HepG2 (cell line): ENCODE measurements around the gene NREP. TPM values are rescaled to one million over a fixed set of nuclear protein-coding genes. Genes with fewer than 3 reads are reported as not detected.

Experiments
- CEBPB ChIP-seq: IDR thresholded peaks from 2 replicates; pipeline ENCODE4 v1.6.1; 2011; ENCODE audit warnings: low read depth, low read length, improper control_type of control experiment, borderline replicate concordance
- HHEX ChIP-seq: IDR thresholded peaks from 2 replicates; pipeline ENCODE4 v1.6.1; 2016; ENCODE audit warnings: control low read depth
- HNF4G ChIP-seq, 2 experiments: sonication (generic) in 1 of 2; formaldehyde crosslinking in 1 of 2; IDR thresholded peaks; 2 replicates each; pipeline versions ENCODE4 v1.4.0 to v1.6.1; 2011 to 2020; ENCODE audit warnings: borderline replicate concordance in 2 of 2, low read depth in 2 of 2, mild to moderate bottlenecking in 2 of 2, low read length in 1 of 2, missing genetic modification reagents in 1 of 2, moderate library complexity in 1 of 2
- PITX1 ChIP-seq: sonication (generic); formaldehyde crosslinking; IDR thresholded peaks from 2 replicates; pipeline ENCODE4 v1.5.1; 2020; ENCODE audit warnings: mild to moderate bottlenecking, missing genetic modification reagents
- RARA ChIP-seq: IDR thresholded peaks from 2 replicates; pipeline ENCODE4 v1.6.1; 2016; ENCODE audit warnings: missing genetic modification reagents, missing compliant biosample characterization
- SCMH1 ChIP-seq: sonication (generic); formaldehyde crosslinking; IDR thresholded peaks from 2 replicates; pipeline ENCODE4 v1.9.0; 2021; ENCODE audit warnings: missing genetic modification reagents, mild to moderate bottlenecking, borderline replicate concordance
- SIX4 ChIP-seq: sonication (generic); formaldehyde crosslinking; IDR thresholded peaks from 2 replicates; pipeline ENCODE4 v1.4.0; 2020; ENCODE audit warnings: missing genetic modification reagents
- TBX3 ChIP-seq: fragments of 450-650 bp; IDR thresholded peaks from 2 replicates; pipeline ENCODE4 v1.6.1; 2017; ENCODE audit warnings: antibody characterized with exemption, mild to moderate bottlenecking, inconsistent platforms, borderline replicate concordance
- TEAD3 ChIP-seq: optimal IDR thresholded peaks from 2 replicates; pipeline ENCODE3; 2016; ENCODE audit warnings: borderline replicate concordance
- ZFX ChIP-seq: sonication (generic); formaldehyde crosslinking; IDR thresholded peaks from 2 replicates; pipeline ENCODE4 v1.4.0; 2020; ENCODE audit warnings: mild to moderate bottlenecking, low read depth, missing genetic modification reagents, moderate library complexity
- polyA plus RNA-seq, 8 experiments: library from polyadenylated mRNA; depleted of rRNA in 3 of 8; stranded (reverse) in 7 of 8; unstranded in 1 of 8; fragments of >200 nt; fragmentation: Illumina TruSeq in 4 of 8; extraction: Trizol in 4 of 8; gene quantifications; 2 replicates each; pipeline versions ENCODE4 v1.2.1 to v1.2.3, GENCODE V29; 2011 to 2016; ENCODE audit warnings: low read depth in 4 of 8, missing spikeins in 1 of 8, mixed read lengths in 1 of 8; ENCODE audit not compliant: insufficient read depth in 1 of 8
- total RNA-seq, 5 experiments: library from RNA; depleted of rRNA; stranded (reverse); fragments of >200 nt; fragmentation: Illumina TruSeq; extraction: Trizol; gene quantifications; 2 replicates each; pipeline ENCODE4 v1.2.3, GENCODE V29; 2016; ENCODE audit warnings: low read depth in 1 of 5
- TF ChIP-seq, protein P1 (sequence below), 2 experiments: sonication (generic) in 1 of 2; formaldehyde crosslinking in 1 of 2; IDR thresholded peaks; 2 replicates each; pipeline versions ENCODE4 v1.4.0 to v1.6.1; 2016 to 2020; ENCODE audit warnings: borderline replicate concordance in 1 of 2, low read depth in 1 of 2, mild to moderate bottlenecking in 1 of 2, missing genetic modification reagents in 1 of 2
- TF ChIP-seq, protein P2 (sequence below): sonication (generic); formaldehyde crosslinking; IDR thresholded peaks from 2 replicates; pipeline ENCODE4 v1.4.0; 2020; ENCODE audit warnings: missing genetic modification reagents
- TF ChIP-seq, protein P3 (sequence below): sonication (generic); formaldehyde crosslinking; IDR thresholded peaks from 2 replicates; pipeline ENCODE4 v1.5.1; 2020; ENCODE audit warnings: mild to moderate bottlenecking, missing genetic modification reagents, borderline replicate concordance
- TF ChIP-seq, protein P4 (sequence below): IDR thresholded peaks from 2 replicates; pipeline ENCODE4 v1.6.1; 2016; ENCODE audit warnings: low read depth

NREP gene
- total and polyA plus RNA-seq, 2 of the 13 experiments (the other 11 are each of a cell fraction or from before 2014, with no cell fraction given): 40.5 to 102 TPM

DNA sequence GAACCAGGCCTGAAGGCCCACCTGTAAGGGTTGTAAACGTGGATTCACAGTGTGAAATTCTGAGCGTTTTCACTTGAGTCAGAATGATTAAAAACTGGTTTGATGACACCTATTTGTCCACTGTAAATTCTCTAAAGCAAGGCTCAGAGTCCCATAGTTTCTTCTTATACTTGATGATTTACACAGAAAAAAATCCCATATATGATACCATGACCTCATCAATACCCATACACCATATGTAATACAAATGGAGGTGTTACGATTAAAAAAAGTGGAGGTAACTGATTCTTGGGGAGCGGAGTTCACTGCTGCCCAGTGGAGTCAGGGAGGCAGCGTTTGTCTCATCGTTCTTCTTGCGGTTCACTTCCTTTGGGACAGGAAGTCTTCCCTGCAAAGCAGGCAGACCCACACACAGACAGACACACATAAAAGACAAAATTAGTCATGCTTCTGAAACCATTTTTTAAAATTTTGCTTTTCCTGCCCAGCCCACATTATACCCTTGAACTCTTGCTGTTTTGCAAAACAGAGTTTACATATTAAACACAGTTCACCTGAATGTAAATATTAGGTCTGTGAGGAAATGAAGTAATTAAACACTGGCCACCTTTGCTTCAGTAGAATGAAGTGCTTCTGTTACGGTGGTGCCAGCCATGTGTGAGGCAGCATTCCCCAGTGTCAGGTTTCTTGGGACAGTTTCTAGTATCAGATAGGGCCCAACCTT lies 26.2 kb downstream of the NREP start (continued):
- TF ChIP-seq, protein P1, sequence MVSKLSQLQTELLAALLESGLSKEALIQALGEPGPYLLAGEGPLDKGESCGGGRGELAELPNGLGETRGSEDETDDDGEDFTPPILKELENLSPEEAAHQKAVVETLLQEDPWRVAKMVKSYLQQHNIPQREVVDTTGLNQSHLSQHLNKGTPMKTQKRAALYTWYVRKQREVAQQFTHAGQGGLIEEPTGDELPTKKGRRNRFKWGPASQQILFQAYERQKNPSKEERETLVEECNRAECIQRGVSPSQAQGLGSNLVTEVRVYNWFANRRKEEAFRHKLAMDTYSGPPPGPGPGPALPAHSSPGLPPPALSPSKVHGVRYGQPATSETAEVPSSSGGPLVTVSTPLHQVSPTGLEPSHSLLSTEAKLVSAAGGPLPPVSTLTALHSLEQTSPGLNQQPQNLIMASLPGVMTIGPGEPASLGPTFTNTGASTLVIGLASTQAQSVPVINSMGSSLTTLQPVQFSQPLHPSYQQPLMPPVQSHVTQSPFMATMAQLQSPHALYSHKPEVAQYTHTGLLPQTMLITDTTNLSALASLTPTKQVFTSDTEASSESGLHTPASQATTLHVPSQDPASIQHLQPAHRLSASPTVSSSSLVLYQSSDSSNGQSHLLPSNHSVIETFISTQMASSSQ (IDR thresholded peaks at IDR 0.05; ENCODE audit: low read depth): peak; percentile 66
- TF ChIP-seq, protein P1 (CRISPR knock-in tag; IDR thresholded peaks at IDR 0.05; ENCODE audit: borderline replicate concordance): peak; percentile 63; the same call in 1 of the 2 replicates
- TF ChIP-seq, protein P2, sequence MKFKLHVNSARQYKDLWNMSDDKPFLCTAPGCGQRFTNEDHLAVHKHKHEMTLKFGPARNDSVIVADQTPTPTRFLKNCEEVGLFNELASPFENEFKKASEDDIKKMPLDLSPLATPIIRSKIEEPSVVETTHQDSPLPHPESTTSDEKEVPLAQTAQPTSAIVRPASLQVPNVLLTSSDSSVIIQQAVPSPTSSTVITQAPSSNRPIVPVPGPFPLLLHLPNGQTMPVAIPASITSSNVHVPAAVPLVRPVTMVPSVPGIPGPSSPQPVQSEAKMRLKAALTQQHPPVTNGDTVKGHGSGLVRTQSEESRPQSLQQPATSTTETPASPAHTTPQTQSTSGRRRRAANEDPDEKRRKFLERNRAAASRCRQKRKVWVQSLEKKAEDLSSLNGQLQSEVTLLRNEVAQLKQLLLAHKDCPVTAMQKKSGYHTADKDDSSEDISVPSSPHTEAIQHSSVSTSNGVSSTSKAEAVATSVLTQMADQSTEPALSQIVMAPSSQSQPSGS (CRISPR knock-in tag): peak; percentile 64; the same call in 1 of the 2 replicates
- TF ChIP-seq, protein P3, sequence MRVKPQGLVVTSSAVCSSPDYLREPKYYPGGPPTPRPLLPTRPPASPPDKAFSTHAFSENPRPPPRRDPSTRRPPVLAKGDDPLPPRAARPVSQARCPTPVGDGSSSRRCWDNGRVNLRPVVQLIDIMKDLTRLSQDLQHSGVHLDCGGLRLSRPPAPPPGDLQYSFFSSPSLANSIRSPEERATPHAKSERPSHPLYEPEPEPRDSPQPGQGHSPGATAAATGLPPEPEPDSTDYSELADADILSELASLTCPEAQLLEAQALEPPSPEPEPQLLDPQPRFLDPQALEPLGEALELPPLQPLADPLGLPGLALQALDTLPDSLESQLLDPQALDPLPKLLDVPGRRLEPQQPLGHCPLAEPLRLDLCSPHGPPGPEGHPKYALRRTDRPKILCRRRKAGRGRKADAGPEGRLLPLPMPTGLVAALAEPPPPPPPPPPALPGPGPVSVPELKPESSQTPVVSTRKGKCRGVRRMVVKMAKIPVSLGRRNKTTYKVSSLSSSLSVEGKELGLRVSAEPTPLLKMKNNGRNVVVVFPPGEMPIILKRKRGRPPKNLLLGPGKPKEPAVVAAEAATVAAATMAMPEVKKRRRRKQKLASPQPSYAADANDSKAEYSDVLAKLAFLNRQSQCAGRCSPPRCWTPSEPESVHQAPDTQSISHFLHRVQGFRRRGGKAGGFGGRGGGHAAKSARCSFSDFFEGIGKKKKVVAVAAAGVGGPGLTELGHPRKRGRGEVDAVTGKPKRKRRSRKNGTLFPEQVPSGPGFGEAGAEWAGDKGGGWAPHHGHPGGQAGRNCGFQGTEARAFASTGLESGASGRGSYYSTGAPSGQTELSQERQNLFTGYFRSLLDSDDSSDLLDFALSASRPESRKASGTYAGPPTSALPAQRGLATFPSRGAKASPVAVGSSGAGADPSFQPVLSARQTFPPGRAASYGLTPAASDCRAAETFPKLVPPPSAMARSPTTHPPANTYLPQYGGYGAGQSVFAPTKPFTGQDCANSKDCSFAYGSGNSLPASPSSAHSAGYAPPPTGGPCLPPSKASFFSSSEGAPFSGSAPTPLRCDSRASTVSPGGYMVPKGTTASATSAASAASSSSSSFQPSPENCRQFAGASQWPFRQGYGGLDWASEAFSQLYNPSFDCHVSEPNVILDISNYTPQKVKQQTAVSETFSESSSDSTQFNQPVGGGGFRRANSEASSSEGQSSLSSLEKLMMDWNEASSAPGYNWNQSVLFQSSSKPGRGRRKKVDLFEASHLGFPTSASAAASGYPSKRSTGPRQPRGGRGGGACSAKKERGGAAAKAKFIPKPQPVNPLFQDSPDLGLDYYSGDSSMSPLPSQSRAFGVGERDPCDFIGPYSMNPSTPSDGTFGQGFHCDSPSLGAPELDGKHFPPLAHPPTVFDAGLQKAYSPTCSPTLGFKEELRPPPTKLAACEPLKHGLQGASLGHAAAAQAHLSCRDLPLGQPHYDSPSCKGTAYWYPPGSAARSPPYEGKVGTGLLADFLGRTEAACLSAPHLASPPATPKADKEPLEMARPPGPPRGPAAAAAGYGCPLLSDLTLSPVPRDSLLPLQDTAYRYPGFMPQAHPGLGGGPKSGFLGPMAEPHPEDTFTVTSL: peak; percentile 90; the same call in 1 of the 2 replicates
- TF ChIP-seq SCMH1 (no peak), HHEX (CRISPR knock-in tag) (0 out of 2 replicates have a peak, but pooled peaks have one; percentile 32), RARA (CRISPR knock-in tag) (peak; percentile 94), CEBPB (peak; percentile 41; the same call in 1 of the 2 replicates), SIX4 (CRISPR knock-in tag) (peak; percentile 93), TBX3 (peak; percentile 84), ZFX (CRISPR knock-in tag) (peak; percentile 29; the same call in 1 of the 2 replicates), PITX1 (0 out of 2 replicates have a peak, but pooled peaks have one; percentile 28), HNF4G (IDR thresholded peaks at IDR 0.05; ENCODE audit: borderline replicate concordance, low read depth, low read length) (no peak), HNF4G (CRISPR knock-in tag; IDR thresholded peaks at IDR 0.05; ENCODE audit: borderline replicate concordance, low read depth) (peak; percentile 23; the same call in 1 of the 2 replicates), TEAD3 (CRISPR knock-in tag) (peak; percentile 73)
- TF ChIP-seq, protein P4, sequence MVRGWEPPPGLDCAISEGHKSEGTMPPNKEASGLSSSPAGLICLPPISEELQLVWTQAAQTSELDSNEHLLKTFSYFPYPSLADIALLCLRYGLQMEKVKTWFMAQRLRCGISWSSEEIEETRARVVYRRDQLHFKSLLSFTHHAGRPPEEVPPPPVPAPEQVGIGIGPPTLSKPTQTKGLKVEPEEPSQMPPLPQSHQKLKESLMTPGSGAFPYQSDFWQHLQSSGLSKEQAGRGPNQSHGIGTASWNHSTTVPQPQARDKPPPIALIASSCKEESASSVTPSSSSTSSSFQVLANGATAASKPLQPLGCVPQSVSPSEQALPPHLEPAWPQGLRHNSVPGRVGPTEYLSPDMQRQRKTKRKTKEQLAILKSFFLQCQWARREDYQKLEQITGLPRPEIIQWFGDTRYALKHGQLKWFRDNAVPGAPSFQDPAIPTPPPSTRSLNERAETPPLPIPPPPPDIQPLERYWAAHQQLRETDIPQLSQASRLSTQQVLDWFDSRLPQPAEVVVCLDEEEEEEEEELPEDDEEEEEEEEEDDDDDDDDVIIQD (CRISPR knock-in tag): peak; percentile 86
